Measurements from ENCODE around the gene COL21A1.

DNA sequence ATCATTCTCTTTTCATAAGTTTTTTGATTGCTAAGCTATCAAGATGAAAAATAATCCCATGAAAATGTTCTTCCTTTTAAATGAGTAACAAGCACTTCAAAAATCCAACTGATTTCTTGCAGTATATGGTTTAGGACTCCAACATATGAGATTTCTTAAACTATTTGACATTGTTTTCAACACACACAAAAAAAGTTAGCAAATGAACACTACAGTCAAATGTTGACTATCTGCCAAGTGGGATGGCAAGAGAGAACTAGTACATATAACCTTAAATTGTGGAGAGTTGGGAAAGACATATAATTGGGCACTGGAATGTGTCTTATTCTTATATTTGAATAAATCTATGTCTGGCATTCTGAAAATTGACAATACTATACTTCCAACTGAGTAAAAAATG, 15.6 kb downstream of the COL21A1 start:
- TF ChIP-seq POLR2AphosphoS5 (IDR thresholded peaks at IDR 0.05), result no peak
- TF ChIP-seq, protein P1, sequence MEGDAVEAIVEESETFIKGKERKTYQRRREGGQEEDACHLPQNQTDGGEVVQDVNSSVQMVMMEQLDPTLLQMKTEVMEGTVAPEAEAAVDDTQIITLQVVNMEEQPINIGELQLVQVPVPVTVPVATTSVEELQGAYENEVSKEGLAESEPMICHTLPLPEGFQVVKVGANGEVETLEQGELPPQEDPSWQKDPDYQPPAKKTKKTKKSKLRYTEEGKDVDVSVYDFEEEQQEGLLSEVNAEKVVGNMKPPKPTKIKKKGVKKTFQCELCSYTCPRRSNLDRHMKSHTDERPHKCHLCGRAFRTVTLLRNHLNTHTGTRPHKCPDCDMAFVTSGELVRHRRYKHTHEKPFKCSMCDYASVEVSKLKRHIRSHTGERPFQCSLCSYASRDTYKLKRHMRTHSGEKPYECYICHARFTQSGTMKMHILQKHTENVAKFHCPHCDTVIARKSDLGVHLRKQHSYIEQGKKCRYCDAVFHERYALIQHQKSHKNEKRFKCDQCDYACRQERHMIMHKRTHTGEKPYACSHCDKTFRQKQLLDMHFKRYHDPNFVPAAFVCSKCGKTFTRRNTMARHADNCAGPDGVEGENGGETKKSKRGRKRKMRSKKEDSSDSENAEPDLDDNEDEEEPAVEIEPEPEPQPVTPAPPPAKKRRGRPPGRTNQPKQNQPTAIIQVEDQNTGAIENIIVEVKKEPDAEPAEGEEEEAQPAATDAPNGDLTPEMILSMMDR (IDR thresholded peaks at IDR 0.05), result no peak
- no peak for TF ChIP-seq POLR2A (IDR thresholded peaks at IDR 0.05)

Data from breast epithelium (tissue), 3 donors.